Gastrocnemius medialis (tissue), 4 donors: ENCODE measurements around the gene C1QC. TPM values are rescaled to one million over a fixed set of nuclear protein-coding genes. Genes with fewer than 3 reads are reported as not detected.

Source experiments
- ATAC-seq, 2 donors: fragments of 150-250 bp; one replicate each; pipeline ENCODE4 v1.9.1; 2016
- DNase-seq, 2 donors: peaks; one replicate each; pipeline ENCODE4 v3.0.0-alpha.2; 2019
- H3K27ac ChIP-seq, 4 donors: fragments of 200-600 bp; sonication (generic); 1 replicate in 1 of 4; 2 replicates in 3 of 4; pipeline ENCODE4 v1.5.1; 2016 to 2018; ENCODE audit warnings: mild to moderate bottlenecking in 2 of 4, moderate library complexity in 1 of 4
- H3K27me3 ChIP-seq, 3 donors: fragments of 200-600 bp; sonication (generic) in 2 of 3; 1 replicate in 1 of 3; 2 replicates in 2 of 3; pipeline versions ENCODE4 v1.5.1 to v1.6.0; 2016 to 2019; ENCODE audit warnings: mild to moderate bottlenecking in 1 of 3, moderate library complexity in 1 of 3
- H3K36me3 ChIP-seq, 2 donors: fragments of 200-600 bp; sonication (generic) in 1 of 2; one replicate each; pipeline ENCODE4 v1.5.1; 2017 to 2018
- H3K4me1 ChIP-seq, 2 donors: fragments of 200-600 bp; sonication (generic) in 1 of 2; one replicate each; pipeline ENCODE4 v1.5.1; 2016 to 2017; ENCODE audit warnings: mild to moderate bottlenecking in 2 of 2
- H3K4me3 ChIP-seq, 4 donors: fragments of 200-600 bp; sonication (generic) in 3 of 4; 1 replicate in 1 of 4; 2 replicates in 3 of 4; pipeline ENCODE4 v1.5.1; 2016 to 2019; ENCODE audit warnings: mild to moderate bottlenecking in 2 of 4
- H3K9me3 ChIP-seq, 3 donors: fragments of 200-600 bp; sonication (generic) in 2 of 3; 1 replicate in 1 of 3; 2 replicates in 2 of 3; pipeline ENCODE4 v1.5.1; 2016 to 2019
- CTCF ChIP-seq, 5 experiments: fragments of 450-650 bp in 3 of 5; fragments of 200-600 bp in 2 of 5; sonication (generic) in 2 of 5; IDR thresholded peaks in 4 of 5; conservative IDR thresholded peaks in 1 of 5; 1 replicate in 4 of 5; 2 replicates in 1 of 5; pipeline ENCODE4 v1.5.1; 2016 to 2019; ENCODE audit warnings: antibody characterized with exemption in 5 of 5, mild to moderate bottlenecking in 3 of 5, moderate library complexity in 3 of 5
- POLR2A ChIP-seq, 2 donors: fragments of 450-650 bp; IDR thresholded peaks; one replicate each; pipeline ENCODE4 v1.6.1; 2017; ENCODE audit warnings: antibody characterized with exemption in 2 of 2, mild to moderate bottlenecking in 2 of 2, moderate library complexity in 2 of 2
- in situ Hi-C, 4 donors: fragments of 200-750 bp; cut with MboI; loops; one replicate each; pipeline versions ENCODE4 v1.15.0 to v1.8.0; 2017; ENCODE audit warnings: low sequenced_read_pairs in 4 of 4
- intact Hi-C: fragments of 100-400 bp; cut with DNase I; formaldehyde crosslinking; loops from one replicate; pipeline ENCODE4 v1.15.1; 2023; ENCODE audit warnings: low total_unique reads
- total RNA-seq, 4 donors: library from RNA; depleted of rRNA; stranded (reverse); fragments of >200 nt; gene quantifications; one replicate each; pipeline versions ENCODE4 v1.1.0 to v1.2.3, GENCODE V29; 2016

The C1QC gene
- total RNA-seq, 4 donors from 2014 or later: 12.9 to 66.3 (median 33.5) TPM

- no peak for TF ChIP-seq CTCF (IDR thresholded peaks at IDR 0.05 in 4 of 5, conservative IDR thresholded peaks at IDR 0.05 in 1 of 5)
- TF ChIP-seq POLR2A (IDR thresholded peaks at IDR 0.05): no peak
- H3K27me3 ChIP-seq: peaks cover 5 to 25% (median 9%) of the 10 kb centered on the region in 3 donors
- in situ Hi-C loops: no loop called here
- H3K36me3 ChIP-seq: no peaks in the 10 kb centered on the region
- no peaks in the 10 kb centered on the region for H3K4me1 ChIP-seq
- no peak overlapping the region for H3K4me3 ChIP-seq
- no peak for DNase-seq
- ATAC-seq: no peak
- no peaks in the 10 kb centered on the region for H3K9me3 ChIP-seq
- intact Hi-C loops: no loop called here
- no peak overlapping the region for H3K27ac ChIP-seq
Observed at GRCh38 chr1:22677931-22678896, 34.8 kb downstream of the C1QC start.

GRCh38 chr1:22680726-22681125, 37.3 kb downstream of the C1QC start:
- Histone ChIP-seq H3K36me3 (no peaks in the 10 kb centered on the region), H3K27me3 (peaks cover 3 to 18% (median 3%) of the 10 kb centered on the region in 3 donors), H3K9me3 (no peaks in the 10 kb centered on the region), H3K4me3 (no peak overlapping the region), H3K4me1 (no peaks in the 10 kb centered on the region), H3K27ac (no peak overlapping the region)
- ATAC-seq: no peak
- TF ChIP-seq CTCF (IDR thresholded peaks at IDR 0.05 in 4 of 5, conservative IDR thresholded peaks at IDR 0.05 in 1 of 5): no peak
- TF ChIP-seq POLR2A (IDR thresholded peaks at IDR 0.05): no peak
- DNase-seq: no peak
- in situ Hi-C loops (no loop called here), intact Hi-C loops (no loop called here)

GRCh38 chr1:22681556-22682276, 38.3 kb downstream of the C1QC start:
- Histone ChIP-seq H3K4me1 (no peaks in the 10 kb centered on the region), H3K4me3 (no peak overlapping the region), H3K27me3 (peaks cover 8 to 15% (median 10%) of the 10 kb centered on the region in 3 donors), H3K9me3 (no peaks in the 10 kb centered on the region), H3K36me3 (no peaks in the 10 kb centered on the region), H3K27ac (no peak overlapping the region)
- DNase-seq (no peak), ATAC-seq (no peak)
- in situ Hi-C loops (no loop called here), intact Hi-C loops (no loop called here)
- TF ChIP-seq CTCF (IDR thresholded peaks at IDR 0.05 in 4 of 5, conservative IDR thresholded peaks at IDR 0.05 in 1 of 5) (no peak), POLR2A (IDR thresholded peaks at IDR 0.05) (no peak)

- H3K9me3 ChIP-seq: no peaks in the 10 kb centered on the region
- peaks cover 7 to 17% (median 9%) of the 10 kb centered on the region in 3 donors for H3K27me3 ChIP-seq
- no peak overlapping the region for H3K4me3 ChIP-seq
- intact Hi-C loops: no loop called here
- H3K36me3 ChIP-seq: no peaks in the 10 kb centered on the region
- no peaks in the 10 kb centered on the region for H3K4me1 ChIP-seq
- H3K27ac ChIP-seq: no peak overlapping the region
- in situ Hi-C loops: no loop called here
- no peak for TF ChIP-seq CTCF (IDR thresholded peaks at IDR 0.05 in 4 of 5, conservative IDR thresholded peaks at IDR 0.05 in 1 of 5)
- TF ChIP-seq POLR2A (IDR thresholded peaks at IDR 0.05): no peak
- DNase-seq: no peak
- ATAC-seq: no peak
Observed at GRCh38 chr1:22683547-22683946, 40.1 kb downstream of the C1QC start.
